Measurements from ENCODE around the gene ADGRG1.

ADGRG1 gene

GRCh38 chr16:57620335-57621231 is 7.8 kb upstream of the ADGRG1 start:
- no peak for DNase-seq (ENCODE audit: low read depth in 3 of 3)

GRCh38 chr16:57621521-57622271 is 6.7 kb upstream of the ADGRG1 start:
- no peak for DNase-seq (ENCODE audit: low read depth in 3 of 3)

DNA sequence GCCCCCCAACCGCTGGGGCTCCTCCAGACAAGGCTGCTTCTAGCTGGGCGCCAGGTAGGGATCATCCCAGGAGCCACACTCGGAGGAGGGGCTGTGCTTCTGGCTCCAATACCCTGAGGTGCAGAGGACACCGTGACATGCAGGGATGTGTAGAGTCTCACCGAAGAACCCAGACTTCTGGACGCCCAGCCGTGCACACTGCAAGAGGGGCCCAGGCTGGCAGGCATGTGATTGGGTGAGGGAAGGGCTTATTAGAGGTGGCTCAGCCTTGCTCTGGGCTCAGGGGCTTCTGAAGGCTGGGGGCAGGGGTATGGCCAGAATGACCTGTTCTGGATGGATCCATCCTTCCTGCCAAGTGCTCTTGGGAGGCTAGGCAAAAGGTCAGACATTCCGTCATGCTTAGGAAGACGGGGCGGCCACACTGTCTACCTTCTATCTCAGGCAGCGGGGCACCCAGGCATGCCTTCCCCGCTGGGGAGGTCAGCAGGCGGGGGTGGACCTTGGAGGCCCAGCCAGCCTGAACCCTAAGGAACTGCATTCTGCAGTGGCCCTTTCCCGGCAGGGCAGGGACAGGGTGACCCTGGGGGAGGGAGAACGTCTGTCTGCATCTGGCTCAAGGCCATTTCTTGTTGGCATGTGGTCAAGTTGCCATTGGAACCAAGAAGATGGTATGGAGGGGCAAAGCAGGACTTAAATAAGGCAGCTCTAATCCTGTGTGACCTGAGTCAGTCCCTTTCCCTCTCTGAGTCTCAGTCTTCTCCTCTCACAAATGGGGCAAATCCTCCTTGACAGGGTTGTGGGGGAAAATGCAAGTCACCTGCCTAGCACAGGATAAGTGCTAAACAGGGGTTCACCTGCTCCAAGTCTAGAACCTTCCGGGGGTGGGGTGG is 5.8 kb upstream of the ADGRG1 start:
- no peak for DNase-seq (ENCODE audit: low read depth in 3 of 3)

DNA sequence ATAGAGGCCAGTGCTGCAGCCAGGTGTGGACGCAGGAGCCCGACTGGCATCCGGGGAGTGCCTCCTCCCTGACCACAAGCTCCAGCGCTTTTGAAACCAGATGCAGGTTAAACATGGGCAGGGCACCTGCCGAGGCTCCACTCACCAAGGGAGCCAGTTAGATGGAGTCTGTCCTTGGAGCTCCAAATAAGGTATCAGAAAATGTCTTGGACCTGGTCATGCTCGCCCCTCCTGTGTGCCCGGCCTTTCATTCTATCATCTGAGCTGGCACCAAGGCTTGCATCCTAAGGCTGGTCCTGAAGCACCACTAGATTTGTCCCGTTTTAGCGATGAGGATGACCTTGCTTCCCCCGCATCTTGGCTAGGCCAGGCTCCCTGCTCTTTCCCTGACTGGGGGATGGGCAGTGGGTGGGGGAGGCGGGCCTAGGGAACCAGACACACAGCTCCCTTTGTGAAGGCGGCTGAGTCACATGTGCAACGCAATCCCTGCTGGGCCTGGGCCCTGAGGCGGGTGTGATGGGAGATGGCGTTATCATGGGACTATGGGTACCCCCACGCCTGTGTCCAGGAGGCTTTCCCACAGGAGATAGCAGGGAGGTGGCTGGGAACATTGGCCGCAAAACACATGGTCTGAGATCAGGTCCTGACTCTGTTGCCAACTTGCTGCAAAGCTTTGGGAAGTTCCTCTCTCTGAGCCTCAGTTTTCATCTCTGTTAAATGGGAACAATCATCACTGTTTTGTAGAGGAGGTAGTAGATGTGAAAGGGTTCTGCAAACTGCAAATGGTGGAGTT is 5.0 kb upstream of the ADGRG1 start:
- DNase-seq (ENCODE audit: low read depth in 3 of 3) = no peak

DNA sequence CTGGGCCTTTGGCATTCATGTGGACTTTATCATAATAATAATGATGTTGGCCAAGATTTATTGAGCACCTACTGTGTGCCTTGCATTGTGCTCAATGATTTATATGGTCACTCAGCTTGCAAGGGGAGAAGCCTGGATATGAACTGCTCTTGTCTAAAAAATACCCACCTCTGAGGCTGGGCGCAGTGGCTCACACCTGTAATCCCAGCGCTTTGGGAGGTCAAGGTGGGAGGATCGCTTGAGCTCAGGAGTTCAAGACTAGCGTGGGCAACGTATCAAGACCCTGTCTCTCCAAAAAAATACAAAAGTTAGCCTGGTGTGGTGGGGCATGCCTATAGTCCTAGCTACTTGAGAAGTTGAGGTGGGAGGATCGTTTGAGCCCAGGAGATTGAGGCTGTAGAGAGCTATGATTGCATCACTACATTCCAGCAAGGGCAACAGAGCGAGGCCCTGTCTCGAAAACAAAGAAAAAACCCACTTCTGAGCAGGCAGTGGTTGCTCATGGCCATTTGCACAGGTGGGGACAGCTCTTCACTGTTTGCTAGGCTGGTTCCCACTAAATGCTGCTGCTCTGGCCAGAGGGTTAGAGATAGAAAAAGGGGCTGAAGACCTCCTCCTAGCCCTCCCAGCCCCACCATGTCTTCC is 4.3 kb upstream of the ADGRG1 start:
- no peak for DNase-seq (ENCODE audit: low read depth in 3 of 3)

GRCh38 chr16:57624806-57625500 is 3.5 kb upstream of the ADGRG1 start:
- no peak for DNase-seq (ENCODE audit: low read depth in 3 of 3)

DNA sequence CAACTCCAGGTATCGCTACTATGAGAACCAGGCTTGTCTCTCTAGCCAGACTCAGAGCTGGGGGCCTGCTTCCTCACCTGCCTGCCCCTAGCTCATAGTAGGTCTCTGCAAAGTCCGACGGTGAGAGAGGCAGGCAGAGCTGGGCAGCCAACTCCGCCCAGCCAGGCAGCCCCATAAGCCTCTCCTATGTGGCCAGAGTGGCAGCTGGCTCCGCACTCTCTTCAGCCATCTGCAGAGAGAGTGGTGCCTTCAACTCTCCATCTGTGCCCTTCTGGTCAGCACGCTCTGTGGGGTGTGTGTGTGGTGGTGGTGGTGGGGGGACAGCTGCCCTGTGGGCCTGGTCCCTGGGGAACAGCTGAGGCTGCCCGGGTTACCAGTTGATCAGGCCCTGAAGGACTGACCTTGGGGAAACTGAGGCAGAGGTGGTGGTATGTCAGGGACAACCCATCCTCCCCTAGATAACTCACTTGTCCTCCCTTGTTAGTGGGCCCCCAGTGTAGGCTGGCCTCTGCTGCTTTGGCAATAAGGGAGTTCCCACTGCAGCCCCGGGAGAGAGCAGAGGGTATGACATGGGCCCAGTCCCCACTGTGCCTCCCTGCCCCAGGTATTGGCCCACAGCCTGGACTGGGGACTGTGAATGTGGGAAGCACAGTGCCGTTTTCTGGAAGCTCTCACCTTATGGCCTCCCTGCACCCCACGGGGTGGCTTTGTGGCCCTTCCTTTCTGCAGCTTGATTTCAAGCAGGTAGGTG is 1.8 kb upstream of the ADGRG1 start:
- DNase-seq (ENCODE audit: low read depth in 3 of 3) = no peak

- DNase-seq (ENCODE audit: low read depth in 3 of 3) = no peak
Measured at GRCh38 chr16:57627184-57627871, 1.1 kb upstream of the ADGRG1 start.

DNA sequence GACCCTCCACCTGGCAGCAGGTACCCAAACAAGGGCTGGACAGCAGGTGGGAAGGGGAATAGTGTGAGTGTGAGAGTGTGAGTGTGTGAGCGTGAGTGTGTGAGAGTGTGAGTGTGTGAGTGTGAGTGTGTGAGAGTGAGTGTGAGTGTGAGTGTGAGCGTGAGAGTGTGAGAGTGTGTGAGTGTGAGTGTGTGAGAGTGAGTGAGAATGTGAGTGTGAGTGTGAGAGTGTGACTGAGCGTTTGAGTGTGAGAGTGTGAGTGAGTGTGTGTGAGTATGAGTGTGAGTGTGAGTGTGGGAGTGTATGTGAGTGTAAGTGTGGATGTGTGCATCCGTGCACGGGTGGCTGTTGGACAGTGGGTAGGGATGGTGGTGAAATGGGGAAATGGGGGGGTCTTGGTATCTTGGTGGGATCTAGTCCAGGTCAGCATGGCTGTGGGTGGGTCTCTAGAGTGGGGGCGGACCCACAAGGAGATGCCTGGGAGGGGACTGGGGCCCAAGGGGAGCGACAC is 408 bp downstream of the ADGRG1 start:
- no peak for DNase-seq (ENCODE audit: low read depth in 3 of 3)

- DNase-seq (ENCODE audit: low read depth in 3 of 3) = no peak
Measured at GRCh38 chr16:57629516-57630406, 1.3 kb downstream of the ADGRG1 start.

DNA sequence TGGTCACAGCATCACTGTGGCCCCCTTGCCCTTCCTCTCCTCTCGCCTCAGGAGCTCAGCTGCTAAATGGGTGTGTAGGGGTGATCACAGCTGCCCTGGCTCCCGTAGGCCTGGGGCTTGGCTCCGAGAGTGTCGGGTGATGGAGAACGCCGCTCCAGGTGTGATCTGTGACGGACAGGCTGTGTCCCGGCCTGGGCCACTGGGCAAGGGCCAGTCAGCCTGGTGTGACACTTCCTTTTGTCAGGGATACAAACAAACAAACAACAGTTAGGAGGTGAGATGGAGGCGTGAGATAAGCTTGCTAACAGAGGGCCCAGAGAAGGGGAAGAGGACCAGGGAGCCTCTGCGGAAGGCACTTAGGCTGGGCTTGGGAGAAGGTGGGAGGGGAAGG is 2.0 kb downstream of the ADGRG1 start:
- no peak for DNase-seq (ENCODE audit: low read depth in 3 of 3)

DNA sequence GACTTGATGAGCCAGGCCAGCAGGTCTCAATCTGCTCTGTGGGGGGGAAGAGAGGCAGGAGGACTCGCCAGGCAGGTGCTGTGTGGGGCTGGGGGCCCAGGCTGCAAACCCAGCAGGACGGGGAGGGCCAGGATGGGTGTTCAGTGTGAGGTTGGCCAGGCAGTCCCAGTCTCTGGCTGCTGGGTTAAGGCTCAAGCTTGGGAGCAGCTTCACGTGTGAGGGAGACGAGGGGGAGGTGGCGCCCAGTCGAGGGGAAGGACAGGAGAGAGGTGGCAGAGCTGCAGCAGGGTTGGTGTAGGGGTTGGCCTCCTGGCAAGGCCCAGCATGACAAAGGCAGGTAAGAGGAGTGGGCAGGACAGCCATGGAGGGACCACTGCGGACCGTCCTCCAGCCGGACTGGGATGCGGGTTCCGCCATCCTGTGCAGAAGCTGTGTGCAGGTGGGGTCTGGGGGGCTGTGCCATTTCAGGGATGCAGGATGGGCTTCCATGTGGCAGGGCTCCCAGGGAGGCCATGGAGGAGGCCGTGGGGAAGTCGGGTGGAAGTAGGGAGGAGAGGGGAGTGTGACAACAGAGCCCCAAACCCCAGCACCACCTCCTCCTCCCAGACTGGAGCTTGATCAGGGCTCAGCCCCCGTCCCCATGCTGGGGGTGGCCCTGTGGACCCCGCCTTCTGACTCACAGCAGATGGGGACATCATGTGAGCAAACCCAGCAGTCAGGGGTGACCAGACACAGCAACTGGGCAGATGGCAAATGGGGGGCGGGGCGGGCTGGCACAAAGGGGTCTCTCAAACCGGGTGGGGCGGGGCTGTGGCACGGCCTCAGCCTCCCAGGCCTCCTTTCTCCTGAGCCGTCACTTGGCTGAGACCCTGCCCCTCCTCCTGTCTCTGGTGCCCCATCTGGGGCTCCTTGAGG is 2.8 kb downstream of the ADGRG1 start:
- no peak for DNase-seq (ENCODE audit: low read depth in 3 of 3)

- no peak for DNase-seq (ENCODE audit: low read depth in 3 of 3)
Measured at GRCh38 chr16:57632568-57632967, 4.1 kb downstream of the ADGRG1 start.

- DNase-seq (ENCODE audit: low read depth in 3 of 3) = no peak
Measured at GRCh38 chr16:57633383-57634064, 5.1 kb downstream of the ADGRG1 start.

- no peak for DNase-seq (ENCODE audit: low read depth in 3 of 3)
Measured at GRCh38 chr16:57634171-57634570, 5.7 kb downstream of the ADGRG1 start.

Measured in stimulated activated CD4-positive, alpha-beta T cell treated with anti-CD3 and anti-CD28 coated beads, TNF-alpha, amount 100 ng/mL, for 4 hours (primary cell).